ENCODE data around the gene EEA1. TPM values are rescaled to one million over a fixed set of nuclear protein-coding genes. Genes with fewer than 3 reads are reported as not detected.

Gene EEA1
- total and polyA plus RNA-seq, 10 of the 15 experiments (the other 5 are each of a cell fraction or from before 2014, with no cell fraction given): 5.5 to 40.3 (median 13.5) TPM

DNA sequence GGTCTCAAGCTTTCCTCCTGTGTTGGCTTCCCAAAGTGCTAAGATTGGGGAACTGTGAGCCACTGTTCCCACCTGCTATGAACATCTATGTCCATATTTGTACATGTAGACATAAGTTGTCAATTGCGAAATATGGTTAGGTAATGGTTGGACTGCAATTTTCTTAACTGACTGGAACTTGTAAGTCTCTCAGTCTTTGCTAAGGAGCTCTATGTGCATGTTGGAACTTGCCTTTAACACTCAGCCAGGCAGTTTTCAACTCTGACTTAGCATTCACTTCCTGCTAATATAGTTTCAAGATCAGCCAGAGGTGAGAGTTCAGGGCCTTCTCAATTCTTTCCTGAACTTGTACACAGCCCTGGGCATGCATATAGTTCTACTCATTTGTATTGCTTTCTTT, 44.5 kb upstream of the EEA1 start (continued):
- TF ChIP-seq FOXM1 (IDR thresholded peaks at IDR 0.05; ENCODE audit: low read depth, low read length) (0 out of 2 replicates have a peak, but pooled peaks have one; percentile 17), EP300 (IDR thresholded peaks at IDR 0.05; ENCODE audit: borderline replicate concordance in 1 of 2, control insufficient read depth in 1 of 2, low read depth in 2 of 2, low read length in 2 of 2) (peak; percentile 20 to 21; a peak in 1 of 4 replicates), JUND (IDR thresholded peaks at IDR 0.05; ENCODE audit: low read depth, low read length) (no peak), MTA2 (IDR thresholded peaks at IDR 0.05; ENCODE audit: low read depth) (no peak), IKZF1 (conservative IDR thresholded peaks at IDR 0.05) (peak; percentile 35; the same call in 1 of the 2 replicates), SP1 (IDR thresholded peaks at IDR 0.05; ENCODE audit: low read depth, low read length) (no peak), CEBPB (IDR thresholded peaks at IDR 0.05; ENCODE audit: borderline replicate concordance in 1 of 2, low read depth in 2 of 2, low read length in 2 of 2) (peak; percentile 67 to 70; a peak in 3 of 4 replicates), CHD2 (IDR thresholded peaks at IDR 0.05; ENCODE audit: borderline replicate concordance, low read depth, low read length) (no peak), ZZZ3 (IDR thresholded peaks at IDR 0.05; ENCODE audit: control insufficient read depth, insufficient read length, low read depth) (no peak), GABPA (IDR thresholded peaks at IDR 0.05; ENCODE audit: low read depth) (peak; percentile 21; the same call in 1 of the 2 replicates), MEF2A (IDR thresholded peaks at IDR 0.05; ENCODE audit: insufficient read depth, low read depth, low read length) (0 out of 2 replicates have a peak, but pooled peaks have one; percentile 21), TBL1XR1 (IDR thresholded peaks at IDR 0.05; ENCODE audit: low read depth, low read length) (0 out of 2 replicates have a peak, but pooled peaks have one; percentile 11), BMI1 (IDR thresholded peaks at IDR 0.05; ENCODE audit: borderline replicate concordance) (no peak), NFIC (IDR thresholded peaks at IDR 0.05; ENCODE audit: low read depth, low read length) (peak; percentile 73), ESRRA (IDR thresholded peaks at IDR 0.05; ENCODE audit: low read length) (0 out of 2 replicates have a peak, but pooled peaks have one; percentile 14), CBX5 (IDR thresholded peaks at IDR 0.05; ENCODE audit: low read depth) (peak; percentile 56; the same call in 1 of the 2 replicates), RUNX3 (IDR thresholded peaks at IDR 0.05; ENCODE audit: low read length) (peak; percentile 49), CHD4 (IDR thresholded peaks at IDR 0.05) (no peak), BCL11A (IDR thresholded peaks at IDR 0.05; ENCODE audit: low read depth, low read length) (0 out of 2 replicates have a peak, but pooled peaks have one; percentile 30), SIN3A (IDR thresholded peaks at IDR 0.05; ENCODE audit: low read depth, low read length) (no peak), ZNF207 (IDR thresholded peaks at IDR 0.05; ENCODE audit: borderline replicate concordance) (no peak)
- TF ChIP-seq, protein P1, sequence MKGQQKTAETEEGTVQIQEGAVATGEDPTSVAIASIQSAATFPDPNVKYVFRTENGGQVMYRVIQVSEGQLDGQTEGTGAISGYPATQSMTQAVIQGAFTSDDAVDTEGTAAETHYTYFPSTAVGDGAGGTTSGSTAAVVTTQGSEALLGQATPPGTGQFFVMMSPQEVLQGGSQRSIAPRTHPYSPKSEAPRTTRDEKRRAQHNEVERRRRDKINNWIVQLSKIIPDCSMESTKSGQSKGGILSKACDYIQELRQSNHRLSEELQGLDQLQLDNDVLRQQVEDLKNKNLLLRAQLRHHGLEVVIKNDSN (IDR thresholded peaks at IDR 0.05; ENCODE audit: borderline replicate concordance, extremely low read length, insufficient read depth, low read depth, low read length): no peak
- TF ChIP-seq, protein P2, sequence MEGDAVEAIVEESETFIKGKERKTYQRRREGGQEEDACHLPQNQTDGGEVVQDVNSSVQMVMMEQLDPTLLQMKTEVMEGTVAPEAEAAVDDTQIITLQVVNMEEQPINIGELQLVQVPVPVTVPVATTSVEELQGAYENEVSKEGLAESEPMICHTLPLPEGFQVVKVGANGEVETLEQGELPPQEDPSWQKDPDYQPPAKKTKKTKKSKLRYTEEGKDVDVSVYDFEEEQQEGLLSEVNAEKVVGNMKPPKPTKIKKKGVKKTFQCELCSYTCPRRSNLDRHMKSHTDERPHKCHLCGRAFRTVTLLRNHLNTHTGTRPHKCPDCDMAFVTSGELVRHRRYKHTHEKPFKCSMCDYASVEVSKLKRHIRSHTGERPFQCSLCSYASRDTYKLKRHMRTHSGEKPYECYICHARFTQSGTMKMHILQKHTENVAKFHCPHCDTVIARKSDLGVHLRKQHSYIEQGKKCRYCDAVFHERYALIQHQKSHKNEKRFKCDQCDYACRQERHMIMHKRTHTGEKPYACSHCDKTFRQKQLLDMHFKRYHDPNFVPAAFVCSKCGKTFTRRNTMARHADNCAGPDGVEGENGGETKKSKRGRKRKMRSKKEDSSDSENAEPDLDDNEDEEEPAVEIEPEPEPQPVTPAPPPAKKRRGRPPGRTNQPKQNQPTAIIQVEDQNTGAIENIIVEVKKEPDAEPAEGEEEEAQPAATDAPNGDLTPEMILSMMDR (IDR thresholded peaks at IDR 0.05 in 2 of 3, conservative IDR thresholded peaks at IDR 0.05 in 1 of 3; ENCODE audit: control insufficient read depth in 2 of 3, extremely low read depth in 1 of 3, insufficient read depth in 1 of 3, low read depth in 3 of 3, low read length in 3 of 3): no peak
- TF ChIP-seq, protein P3, sequence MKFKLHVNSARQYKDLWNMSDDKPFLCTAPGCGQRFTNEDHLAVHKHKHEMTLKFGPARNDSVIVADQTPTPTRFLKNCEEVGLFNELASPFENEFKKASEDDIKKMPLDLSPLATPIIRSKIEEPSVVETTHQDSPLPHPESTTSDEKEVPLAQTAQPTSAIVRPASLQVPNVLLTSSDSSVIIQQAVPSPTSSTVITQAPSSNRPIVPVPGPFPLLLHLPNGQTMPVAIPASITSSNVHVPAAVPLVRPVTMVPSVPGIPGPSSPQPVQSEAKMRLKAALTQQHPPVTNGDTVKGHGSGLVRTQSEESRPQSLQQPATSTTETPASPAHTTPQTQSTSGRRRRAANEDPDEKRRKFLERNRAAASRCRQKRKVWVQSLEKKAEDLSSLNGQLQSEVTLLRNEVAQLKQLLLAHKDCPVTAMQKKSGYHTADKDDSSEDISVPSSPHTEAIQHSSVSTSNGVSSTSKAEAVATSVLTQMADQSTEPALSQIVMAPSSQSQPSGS (IDR thresholded peaks at IDR 0.05; ENCODE audit: low read length): peak; percentile 75
- TF ChIP-seq, protein P4, sequence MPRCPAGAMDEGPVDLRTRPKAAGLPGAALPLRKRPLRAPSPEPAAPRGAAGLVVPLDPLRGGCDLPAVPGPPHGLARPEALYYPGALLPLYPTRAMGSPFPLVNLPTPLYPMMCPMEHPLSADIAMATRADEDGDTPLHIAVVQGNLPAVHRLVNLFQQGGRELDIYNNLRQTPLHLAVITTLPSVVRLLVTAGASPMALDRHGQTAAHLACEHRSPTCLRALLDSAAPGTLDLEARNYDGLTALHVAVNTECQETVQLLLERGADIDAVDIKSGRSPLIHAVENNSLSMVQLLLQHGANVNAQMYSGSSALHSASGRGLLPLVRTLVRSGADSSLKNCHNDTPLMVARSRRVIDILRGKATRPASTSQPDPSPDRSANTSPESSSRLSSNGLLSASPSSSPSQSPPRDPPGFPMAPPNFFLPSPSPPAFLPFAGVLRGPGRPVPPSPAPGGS (IDR thresholded peaks at IDR 0.05; ENCODE audit: borderline replicate concordance, insufficient read depth, low read depth, low read length, poor library complexity, severe bottlenecking): no peak
